GM12878 (cell line): ENCODE results near the gene UMAD1. TPM values are rescaled to one million over a fixed set of nuclear protein-coding genes. Genes with fewer than 3 reads are reported as not detected.

Source experiments
- ATAC-seq: fragments of 200-7000 bp; cut with Tn5 transposase; 3 replicates; pipeline ENCODE4 v1.9.1; 2020; ENCODE audit warnings: mild to moderate bottlenecking, moderate library complexity
- BruUV-seq: library from RNA; stranded (reverse); fragments of 400-500 nt; replicated peaks from 2 replicates; lab custom pipeline; 2021; lab: Mats Ljungman, UMichigan
- CTCF ChIA-PET: fragments of 300-600 bp; sonication (Branson Sonifier 250); formaldehyde crosslinking; extraction: SDS; loops from one replicate; lab custom pipeline; 2021; ENCODE audit warnings: inconsistent platforms; lab: Yijun Ruan, JAX
- POLR2A ChIA-PET: fragments of 350-600 bp; formaldehyde crosslinking; extraction: SDS; loops from one replicate; lab custom pipeline; 2021; ENCODE audit warnings: inconsistent platforms; lab: Charles Lee
- RAD21 ChIA-PET: fragments of 300-600 bp; sonication (Branson Sonifier 250); formaldehyde crosslinking; loops from one replicate; lab custom pipeline; 2023; ENCODE audit warnings: antibody characterized with exemption; ENCODE audit not compliant: unreplicated experiment; lab: Charles Lee
- SMC1A ChIA-PET: fragments of 300-600 bp; sonication (Branson Sonifier 250); formaldehyde crosslinking; loops from one replicate; lab custom pipeline; 2023; ENCODE audit not compliant: unreplicated experiment, uncharacterized antibody; lab: Charles Lee
- DNase-seq: peaks from one replicate; pipeline ENCODE4 v3.0.0-alpha.2; 2011; ENCODE audit warnings: low read depth, low spot score
- FAIRE-seq: peaks from 3 replicates; lab custom pipeline; 2011; peaks lifted over from hg19 to GRCh38; lab: Jason Lieb, UNC
- H2AFZ ChIP-seq: 2 replicates; pipeline ENCODE4 v1.6.0; 2011; ENCODE audit warnings: low read depth, low read length, control low read depth; ENCODE audit not compliant: control insufficient read depth
- H3K27ac ChIP-seq: 2 replicates; pipeline ENCODE4 v1.5.1; 2011; ENCODE audit warnings: control low read depth; ENCODE audit not compliant: control insufficient read depth, insufficient read depth
- H3K27me3 ChIP-seq, 2 experiments: replicated peaks in 1 of 2; 2 replicates each; pipeline versions ENCODE4 v1.6.0 to v1.6.1; 2011; ENCODE audit warnings: low read length in 1 of 2; ENCODE audit not compliant: control insufficient read depth in 2 of 2, insufficient read depth in 2 of 2
- H3K36me3 ChIP-seq, 2 experiments: 2 replicates each; pipeline ENCODE4 v1.5.1; 2011; ENCODE audit warnings: low read length in 1 of 2; ENCODE audit not compliant: control insufficient read depth in 2 of 2, insufficient read depth in 2 of 2
- H3K4me1 ChIP-seq: 2 replicates; pipeline ENCODE4 v1.6.1; 2011; ENCODE audit warnings: mild to moderate bottlenecking, low read length, moderate library complexity, mixed read lengths; ENCODE audit not compliant: control insufficient read depth, insufficient read depth
- H3K4me2 ChIP-seq: 2 replicates; pipeline ENCODE4 v1.6.0; 2011; ENCODE audit warnings: control low read depth; ENCODE audit not compliant: control insufficient read depth, insufficient read depth
- H3K4me3 ChIP-seq: fragments of 200-600 bp; sonication (generic); 2 replicates; pipeline ENCODE4 v1.5.1; 2016
- H3K79me2 ChIP-seq: 2 replicates; pipeline ENCODE4 v1.6.0; 2011; ENCODE audit warnings: low read length; ENCODE audit not compliant: control insufficient read depth, insufficient read depth
- H3K9ac ChIP-seq: 2 replicates; pipeline ENCODE4 v1.8.0; 2011; ENCODE audit warnings: low read length, control low read depth, mixed read lengths; ENCODE audit not compliant: control insufficient read depth, insufficient read depth
- H3K9me3 ChIP-seq: replicated peaks from 3 replicates; pipeline ENCODE4 v1.5.1; 2011; ENCODE audit warnings: mild to moderate bottlenecking, low read length; ENCODE audit not compliant: control insufficient read depth, insufficient read depth
- H4K20me1 ChIP-seq: 2 replicates; pipeline ENCODE4 v1.6.0; 2011; ENCODE audit not compliant: control insufficient read depth, insufficient read depth
- CREM ChIP-seq: IDR thresholded peaks from 2 replicates; pipeline ENCODE4 v1.6.1; 2014; ENCODE audit warnings: antibody characterized with exemption, low read depth
- EED ChIP-seq: sonication (generic); IDR thresholded peaks from 2 replicates; pipeline ENCODE4 v1.6.1; 2016; ENCODE audit warnings: antibody characterized with exemption, low read depth
- HDAC6 ChIP-seq: fragments of 200-600 bp; sonication (generic); IDR thresholded peaks from one replicate; pipeline ENCODE4 v1.8.0; 2017; ENCODE audit warnings: antibody characterized with exemption; ENCODE audit not compliant: unreplicated experiment
- KDM1A ChIP-seq: fragments of 200-600 bp; sonication (generic); IDR thresholded peaks from 2 replicates; pipeline ENCODE4 v1.6.1; 2016; ENCODE audit warnings: borderline replicate concordance
- NR2C2 ChIP-seq: IDR thresholded peaks from 2 replicates; pipeline ENCODE4 v1.6.1; 2011; ENCODE audit warnings: borderline replicate concordance, low read depth; ENCODE audit not compliant: control insufficient read depth, insufficient read length
- PAX5 ChIP-seq: IDR thresholded peaks from 2 replicates; pipeline ENCODE4 v1.6.1; 2011; ENCODE audit warnings: low read depth, low read length, borderline replicate concordance
- PAX8 ChIP-seq: fragments of 450-650 bp; IDR thresholded peaks from 2 replicates; pipeline ENCODE4 v1.6.1; 2017; ENCODE audit warnings: mild to moderate bottlenecking, moderate library complexity
- RELA ChIP-seq: fragments of 450-650 bp; IDR thresholded peaks from 2 replicates; pipeline ENCODE4 v1.8.0; 2014; ENCODE audit warnings: borderline replicate concordance; ENCODE audit not compliant: partially characterized antibody
- SMC3 ChIP-seq: IDR thresholded peaks from 2 replicates; pipeline ENCODE4 v1.6.1; 2011; ENCODE audit warnings: low read length, improper control_type of control experiment, borderline replicate concordance
- SPI1 ChIP-seq: IDR thresholded peaks from 2 replicates; pipeline ENCODE4 v1.6.1; 2011; ENCODE audit warnings: low read depth, mild to moderate bottlenecking, low read length, moderate library complexity, borderline replicate concordance; ENCODE audit not compliant: insufficient read depth
- SUZ12 ChIP-seq: fragments of 200-600 bp; sonication (generic); IDR thresholded peaks from one replicate; pipeline ENCODE4 v1.6.1; 2018; ENCODE audit warnings: antibody characterized with exemption, mild to moderate bottlenecking; ENCODE audit not compliant: unreplicated experiment
- YBX1 ChIP-seq: fragments of 450-650 bp; IDR thresholded peaks from 2 replicates; pipeline ENCODE4 v1.6.1; 2016; ENCODE audit warnings: antibody characterized with exemption
- ZNF274 ChIP-seq: IDR thresholded peaks from one replicate; pipeline ENCODE4 v1.8.0; 2011; ENCODE audit not compliant: insufficient read length, insufficient read depth
- whole genome bisulfite sequencing: methylation state at CpG from one replicate; pipeline ENCODE4 v1.1.6; 2016; ENCODE audit warnings: low lambda C conversion rate; ENCODE audit not compliant: insufficient replicate concordance, insufficient coverage; ENCODE audit errors: missing lambda C conversion rate; 5-methylcytosine and 5-hydroxymethylcytosine counted together
- in situ Hi-C: fragments of 300-500 bp; cut with MboI; formaldehyde crosslinking; loops from 9 replicates; pipeline ENCODE4 v1.14.3; 2018; ENCODE audit warnings: mixed read lengths
- intact Hi-C: fragments of 100-400 bp; cut with micrococcal nuclease; formaldehyde crosslinking; loops from one replicate; pipeline ENCODE4 v1.14.2; 2022; ENCODE audit not compliant: unreplicated experiment
- polyA plus RNA-seq, 11 experiments: library from polyadenylated mRNA; depleted of rRNA in 4 of 11; unstranded in 6 of 11; stranded (reverse) in 5 of 11; fragments of >200 nt; fragmentation: Nextera tagmentation in 4 of 11; fragmentation: Illumina TruSeq in 1 of 11; extraction: Ambion mirVana in 4 of 11; extraction: Trizol in 1 of 11; gene quantifications; 1 replicate in 1 of 11; 2 replicates in 10 of 11; pipeline versions ENCODE4 v1.2.1 to v1.2.3, GENCODE V29; 2011 to 2016; ENCODE audit warnings: inconsistent platforms in 2 of 11, missing spikeins in 2 of 11, low read depth in 1 of 11
- total RNA-seq, 4 experiments: library from RNA; depleted of rRNA in 3 of 4; stranded (reverse); fragments of >200 nt in 3 of 4; fragmentation: Illumina TruSeq in 1 of 4; extraction: Trizol in 1 of 4; gene quantifications; 2 replicates each; pipeline versions ENCODE4 v1.2.1 to v1.2.3, GENCODE V29; 2013 to 2021
- TF ChIP-seq, protein P1 (sequence below): IDR thresholded peaks from 2 replicates; pipeline ENCODE4 v1.6.1; 2011; ENCODE audit warnings: low read depth, low read length, improper control_type of control experiment, borderline replicate concordance
- TF ChIP-seq, protein P2 (sequence below): IDR thresholded peaks from 2 replicates; pipeline ENCODE4 v1.6.1; 2011; ENCODE audit warnings: borderline replicate concordance, low read depth, mild to moderate bottlenecking, moderate library complexity, mixed read lengths, low read length; ENCODE audit not compliant: insufficient read depth; ENCODE audit errors: extremely low read length
- TF ChIP-seq, protein P3 (sequence below): fragments of 450-650 bp; IDR thresholded peaks from 2 replicates; pipeline ENCODE4 v1.6.1; 2016; ENCODE audit warnings: mild to moderate bottlenecking

UMAD1 gene
- total and polyA plus RNA-seq, 10 of the 15 experiments (the other 5 are each of a cell fraction or from before 2014, with no cell fraction given): 6.0 to 28.6 (median 9.3) TPM

DNA sequence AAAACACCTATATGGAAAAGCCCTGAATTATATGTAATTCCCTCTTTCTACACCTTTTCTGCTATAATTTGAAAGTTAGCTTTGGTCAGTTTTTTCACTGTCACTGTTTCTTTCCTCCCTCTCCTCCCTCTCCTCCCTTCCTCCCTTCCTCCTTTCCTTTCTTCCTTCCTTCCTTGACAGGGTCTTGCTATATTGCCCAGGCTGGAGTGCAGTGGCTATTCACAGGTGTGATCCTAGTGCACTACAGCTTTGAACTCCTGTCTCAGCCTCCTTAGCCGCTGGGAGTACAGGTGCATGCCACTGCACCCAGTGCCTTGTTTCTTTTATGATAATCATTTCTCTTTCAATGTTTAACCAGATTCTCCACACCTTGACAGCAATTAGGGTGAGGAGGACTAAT lies 22.1 kb upstream of the UMAD1 start:
- no peaks in the 10 kb centered on the region for H3K4me1 ChIP-seq
- no peak for TF ChIP-seq PAX5
- no peak for TF ChIP-seq NR2C2
- no peak for TF ChIP-seq SUZ12
- no peak for TF ChIP-seq SPI1
- no peak for TF ChIP-seq CREM
- TF ChIP-seq YBX1: no peak
- no peak for TF ChIP-seq KDM1A
- TF ChIP-seq PAX8: no peak
- no peak for TF ChIP-seq EED
- TF ChIP-seq, protein P1, sequence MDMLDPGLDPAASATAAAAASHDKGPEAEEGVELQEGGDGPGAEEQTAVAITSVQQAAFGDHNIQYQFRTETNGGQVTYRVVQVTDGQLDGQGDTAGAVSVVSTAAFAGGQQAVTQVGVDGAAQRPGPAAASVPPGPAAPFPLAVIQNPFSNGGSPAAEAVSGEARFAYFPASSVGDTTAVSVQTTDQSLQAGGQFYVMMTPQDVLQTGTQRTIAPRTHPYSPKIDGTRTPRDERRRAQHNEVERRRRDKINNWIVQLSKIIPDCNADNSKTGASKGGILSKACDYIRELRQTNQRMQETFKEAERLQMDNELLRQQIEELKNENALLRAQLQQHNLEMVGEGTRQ: no peak
- TF ChIP-seq, protein P2, sequence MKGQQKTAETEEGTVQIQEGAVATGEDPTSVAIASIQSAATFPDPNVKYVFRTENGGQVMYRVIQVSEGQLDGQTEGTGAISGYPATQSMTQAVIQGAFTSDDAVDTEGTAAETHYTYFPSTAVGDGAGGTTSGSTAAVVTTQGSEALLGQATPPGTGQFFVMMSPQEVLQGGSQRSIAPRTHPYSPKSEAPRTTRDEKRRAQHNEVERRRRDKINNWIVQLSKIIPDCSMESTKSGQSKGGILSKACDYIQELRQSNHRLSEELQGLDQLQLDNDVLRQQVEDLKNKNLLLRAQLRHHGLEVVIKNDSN: no peak
- no peak for TF ChIP-seq RELA
- TF ChIP-seq ZNF274: no peak
- TF ChIP-seq, protein P3, sequence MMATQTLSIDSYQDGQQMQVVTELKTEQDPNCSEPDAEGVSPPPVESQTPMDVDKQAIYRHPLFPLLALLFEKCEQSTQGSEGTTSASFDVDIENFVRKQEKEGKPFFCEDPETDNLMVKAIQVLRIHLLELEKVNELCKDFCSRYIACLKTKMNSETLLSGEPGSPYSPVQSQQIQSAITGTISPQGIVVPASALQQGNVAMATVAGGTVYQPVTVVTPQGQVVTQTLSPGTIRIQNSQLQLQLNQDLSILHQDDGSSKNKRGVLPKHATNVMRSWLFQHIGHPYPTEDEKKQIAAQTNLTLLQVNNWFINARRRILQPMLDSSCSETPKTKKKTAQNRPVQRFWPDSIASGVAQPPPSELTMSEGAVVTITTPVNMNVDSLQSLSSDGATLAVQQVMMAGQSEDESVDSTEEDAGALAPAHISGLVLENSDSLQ: no peak
- TF ChIP-seq HDAC6: no peak
- TF ChIP-seq SMC3: no peak
- TF ChIP-seq, all 136 proteins: peak for 0
- no peaks in the 10 kb centered on the region for H3K79me2 ChIP-seq
- H3K27ac ChIP-seq: no peak overlapping the region
- no peaks in the 10 kb centered on the region for H3K27me3 ChIP-seq
- H3K4me3 ChIP-seq: no peak overlapping the region
- H4K20me1 ChIP-seq: no peaks in the 10 kb centered on the region
- no peaks in the 10 kb centered on the region for H3K36me3 ChIP-seq
- no peak overlapping the region for H3K9ac ChIP-seq
- RAD21 ChIA-PET: no interaction called here
- CTCF ChIA-PET: no interaction called here
- POLR2A ChIA-PET: no interaction called here
- SMC1A ChIA-PET: no interaction called here
- DNase-seq (no peak), FAIRE-seq (no peak), ATAC-seq (no peak)
- no TSS peak for BruUV-seq
- no peak overlapping the region for H2AFZ ChIP-seq
- H3K9me3 ChIP-seq: no peaks in the 10 kb centered on the region
- in situ Hi-C loops: no loop called here
- intact Hi-C loops: no loop called here
- no peak overlapping the region for H3K4me2 ChIP-seq
- 42% methylated on average over 1 of the region's 1 CpG for WGBS
